ENCODE measurements around the gene CELF1.
A peak's percentile ranks its signal among the peaks of the same experiment; 100 is the strongest.

The CELF1 gene

DNA sequence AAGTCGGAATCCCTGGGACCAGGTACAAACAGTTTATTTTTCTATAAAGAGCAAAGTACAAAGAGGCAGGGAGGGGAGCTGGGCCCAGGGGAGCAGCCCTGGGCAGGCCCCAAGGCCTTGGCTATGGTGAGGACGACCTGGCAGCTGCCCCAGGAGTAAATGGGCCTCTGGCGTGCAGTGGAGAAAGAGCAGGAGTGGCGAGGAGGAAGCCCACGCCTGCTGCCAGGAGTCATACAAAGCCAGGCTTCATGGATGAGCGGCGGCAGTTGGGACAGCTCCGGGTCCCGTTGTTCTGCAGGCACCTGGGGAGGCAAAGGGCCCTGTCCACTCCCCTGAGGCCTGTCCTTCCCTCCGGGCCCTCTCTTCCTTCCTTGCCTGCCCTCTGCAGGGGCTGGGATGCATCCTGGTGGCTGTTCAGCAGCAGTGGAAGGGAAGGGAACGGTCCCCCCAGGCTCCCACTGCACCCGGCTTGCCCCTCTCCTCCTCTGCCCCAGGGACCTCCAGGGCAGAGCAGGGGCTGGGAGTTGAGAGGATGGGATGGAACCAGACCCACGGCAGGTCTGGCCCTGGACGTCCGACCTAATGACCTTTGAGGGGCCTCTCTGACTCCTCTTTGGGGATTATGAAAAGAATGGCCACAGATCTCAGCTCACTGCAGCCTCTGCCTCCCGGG is 115.0 kb downstream of the CELF1 start:
- Histone ChIP-seq H2AFZ (ENCODE audit: low read depth, low read length) (no peak overlapping the region), H4K8ac (ENCODE audit: low read length) (peak overlapping the region; percentile 21), H3K23ac (ENCODE audit: low read length in 2 of 2) (no peak overlapping the region), H3K79me1 (replicated peaks; ENCODE audit: low read length, poor library complexity, severe bottlenecking) (no peaks in the 10 kb centered on the region), H3K27ac (ENCODE audit: low read length, poor library complexity, severe bottlenecking) (no peak overlapping the region), H2BK5ac (ENCODE audit: low read depth, low read length, poor library complexity, severe bottlenecking) (no peak overlapping the region), H3K36me3 (ENCODE audit: control insufficient read depth in 1 of 2, insufficient read depth in 2 of 2, low read depth in 1 of 2, low read length in 2 of 2) (peaks cover 0 to 27% of the 10 kb centered on the region in 2 experiments), H2AK5ac (ENCODE audit: low read length, severe bottlenecking) (no peak overlapping the region), H3K14ac (ENCODE audit: low read length in 2 of 2) (no peak overlapping the region), H2BK12ac (ENCODE audit: low read length in 2 of 2) (no peak overlapping the region), H3K18ac (ENCODE audit: low read depth in 1 of 2, low read length in 2 of 2) (no peak overlapping the region), H3K4me3 (ENCODE audit: insufficient read depth in 1 of 2, low read depth in 1 of 2, low read length in 2 of 2) (no peak overlapping the region), H3K27me3 (ENCODE audit: control insufficient read depth in 1 of 2, insufficient read depth in 1 of 2, low read length in 2 of 2) (no peaks in the 10 kb centered on the region), H3K4ac (ENCODE audit: low read depth in 1 of 2, low read length in 2 of 2) (peak overlapping the region in 1 of 2 experiments; percentile 43), H3K9ac (ENCODE audit: low read length) (no peak overlapping the region), H4K91ac (ENCODE audit: low read length) (no peak overlapping the region), H2BK120ac (ENCODE audit: low read depth, low read length) (no peak overlapping the region), H2BK15ac (ENCODE audit: low read depth, poor library complexity, severe bottlenecking) (no peak overlapping the region), H3K4me1 (ENCODE audit: control insufficient read depth, insufficient read depth, low read depth, low read length) (peaks cover 4% of the 10 kb centered on the region), H3K4me2 (ENCODE audit: low read length, poor library complexity, severe bottlenecking) (no peak overlapping the region), H3K9me3 (ENCODE audit: control insufficient read depth, low read length) (no peaks in the 10 kb centered on the region)
- WGBS = 81% methylated on average over 13 of the region's 16 CpGs
- DNase-seq = no peak

DNA sequence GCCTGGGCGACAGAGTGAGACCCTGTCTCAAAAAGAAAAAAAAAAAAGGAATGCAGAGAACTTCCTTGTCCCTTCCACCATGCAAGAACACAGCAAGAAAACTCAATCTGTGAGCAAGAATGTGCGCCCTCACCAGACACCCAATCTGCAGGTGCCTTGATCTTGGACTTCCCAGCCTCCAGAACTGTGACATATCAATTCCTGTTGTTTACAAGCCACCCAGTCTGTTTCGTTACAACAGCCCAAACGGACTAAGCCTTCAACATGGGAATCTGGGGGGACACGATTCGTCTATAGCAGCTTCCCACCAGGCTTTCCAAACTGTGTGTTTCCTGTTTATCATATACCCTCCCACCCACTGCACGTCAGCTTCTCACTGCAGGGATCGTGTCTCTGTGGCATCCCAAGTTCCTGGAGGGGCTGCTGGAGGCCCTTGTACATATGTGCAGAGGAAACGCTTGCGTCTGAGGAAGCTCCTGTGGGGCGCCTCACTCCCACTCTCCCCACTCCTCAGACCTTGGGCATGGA is 115.7 kb downstream of the CELF1 start:
- H3K4me2 ChIP-seq (ENCODE audit: low read length, poor library complexity, severe bottlenecking) = no peak overlapping the region
- H2BK5ac ChIP-seq (ENCODE audit: low read depth, low read length, poor library complexity, severe bottlenecking) = no peak overlapping the region
- H4K91ac ChIP-seq (ENCODE audit: low read length) = no peak overlapping the region
- no peak overlapping the region for H3K4me3 ChIP-seq (ENCODE audit: insufficient read depth in 1 of 2, low read depth in 1 of 2, low read length in 2 of 2)
- peaks cover 4% of the 10 kb centered on the region for H3K4me1 ChIP-seq (ENCODE audit: control insufficient read depth, insufficient read depth, low read depth, low read length)
- no peak overlapping the region for H2AK5ac ChIP-seq (ENCODE audit: low read length, severe bottlenecking)
- H2AFZ ChIP-seq (ENCODE audit: low read depth, low read length) = no peak overlapping the region
- no peak overlapping the region for H3K4ac ChIP-seq (ENCODE audit: low read depth in 1 of 2, low read length in 2 of 2)
- no peak for DNase-seq
- H3K79me1 ChIP-seq (replicated peaks; ENCODE audit: low read length, poor library complexity, severe bottlenecking) = no peaks in the 10 kb centered on the region
- no peak overlapping the region for H3K18ac ChIP-seq (ENCODE audit: low read depth in 1 of 2, low read length in 2 of 2)
- H3K9ac ChIP-seq (ENCODE audit: low read length) = no peak overlapping the region
- no peak overlapping the region for H2BK120ac ChIP-seq (ENCODE audit: low read depth, low read length)
- 79% methylated on average over 8 of the region's 11 CpGs for WGBS
- no peak overlapping the region for H3K27ac ChIP-seq (ENCODE audit: low read length, poor library complexity, severe bottlenecking)
- no peak overlapping the region for H3K14ac ChIP-seq (ENCODE audit: low read length in 2 of 2)
- no peak overlapping the region for H4K8ac ChIP-seq (ENCODE audit: low read length)
- H3K9me3 ChIP-seq (ENCODE audit: control insufficient read depth, low read length) = no peaks in the 10 kb centered on the region
- H3K23ac ChIP-seq (ENCODE audit: low read length in 2 of 2) = no peak overlapping the region
- no peak overlapping the region for H2BK15ac ChIP-seq (ENCODE audit: low read depth, poor library complexity, severe bottlenecking)
- no peak overlapping the region for H2BK12ac ChIP-seq (ENCODE audit: low read length in 2 of 2)
- peaks cover 0 to 21% of the 10 kb centered on the region in 2 experiments for H3K36me3 ChIP-seq (ENCODE audit: control insufficient read depth in 1 of 2, insufficient read depth in 2 of 2, low read depth in 1 of 2, low read length in 2 of 2)
- H3K27me3 ChIP-seq (ENCODE audit: control insufficient read depth in 1 of 2, insufficient read depth in 1 of 2, low read length in 2 of 2) = no peaks in the 10 kb centered on the region

DNA sequence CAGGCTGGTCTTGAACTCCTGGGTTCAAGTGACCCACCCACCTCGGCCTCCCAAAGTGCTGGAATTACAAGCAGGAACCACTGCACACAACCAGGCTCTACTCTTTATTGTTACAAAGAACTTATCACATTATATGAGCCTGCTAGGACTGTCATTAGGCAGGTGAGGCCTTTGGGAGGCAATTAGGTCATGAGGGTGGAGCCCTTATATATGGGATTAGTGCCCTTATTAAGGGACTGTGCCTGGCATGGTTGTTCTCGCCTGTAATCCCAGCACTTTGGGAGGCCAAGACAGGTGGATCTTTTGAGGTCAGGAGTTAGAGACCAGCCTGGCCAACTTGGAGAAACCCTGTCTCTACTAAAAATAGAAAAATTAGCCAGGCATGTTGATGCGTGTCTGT is 116.2 kb downstream of the CELF1 start:
- no peak overlapping the region for H2BK5ac ChIP-seq (ENCODE audit: low read depth, low read length, poor library complexity, severe bottlenecking)
- peaks cover 4% of the 10 kb centered on the region for H3K4me1 ChIP-seq (ENCODE audit: control insufficient read depth, insufficient read depth, low read depth, low read length)
- H3K79me1 ChIP-seq (replicated peaks; ENCODE audit: low read length, poor library complexity, severe bottlenecking) = no peaks in the 10 kb centered on the region
- H3K23ac ChIP-seq (ENCODE audit: low read length in 2 of 2) = no peak overlapping the region
- DNase-seq = no peak
- H3K14ac ChIP-seq (ENCODE audit: low read length in 2 of 2) = no peak overlapping the region
- H2BK12ac ChIP-seq (ENCODE audit: low read length in 2 of 2) = no peak overlapping the region
- H3K9me3 ChIP-seq (ENCODE audit: control insufficient read depth, low read length) = no peaks in the 10 kb centered on the region
- H2AK5ac ChIP-seq (ENCODE audit: low read length, severe bottlenecking) = no peak overlapping the region
- H3K27ac ChIP-seq (ENCODE audit: low read length, poor library complexity, severe bottlenecking) = no peak overlapping the region
- H2AFZ ChIP-seq (ENCODE audit: low read depth, low read length) = no peak overlapping the region
- H3K4me3 ChIP-seq (ENCODE audit: insufficient read depth in 1 of 2, low read depth in 1 of 2, low read length in 2 of 2) = no peak overlapping the region
- no peak overlapping the region for H4K8ac ChIP-seq (ENCODE audit: low read length)
- no peak overlapping the region for H3K4me2 ChIP-seq (ENCODE audit: low read length, poor library complexity, severe bottlenecking)
- WGBS = 97% methylated on average over 3 of the region's 3 CpGs
- no peak overlapping the region for H3K9ac ChIP-seq (ENCODE audit: low read length)
- peaks cover 0 to 16% of the 10 kb centered on the region in 2 experiments for H3K36me3 ChIP-seq (ENCODE audit: control insufficient read depth in 1 of 2, insufficient read depth in 2 of 2, low read depth in 1 of 2, low read length in 2 of 2)
- no peak overlapping the region for H4K91ac ChIP-seq (ENCODE audit: low read length)
- no peak overlapping the region for H2BK120ac ChIP-seq (ENCODE audit: low read depth, low read length)
- no peak overlapping the region for H3K18ac ChIP-seq (ENCODE audit: low read depth in 1 of 2, low read length in 2 of 2)
- H3K4ac ChIP-seq (ENCODE audit: low read depth in 1 of 2, low read length in 2 of 2) = no peak overlapping the region
- no peaks in the 10 kb centered on the region for H3K27me3 ChIP-seq (ENCODE audit: control insufficient read depth in 1 of 2, insufficient read depth in 1 of 2, low read length in 2 of 2)
- no peak overlapping the region for H2BK15ac ChIP-seq (ENCODE audit: low read depth, poor library complexity, severe bottlenecking)

DNA sequence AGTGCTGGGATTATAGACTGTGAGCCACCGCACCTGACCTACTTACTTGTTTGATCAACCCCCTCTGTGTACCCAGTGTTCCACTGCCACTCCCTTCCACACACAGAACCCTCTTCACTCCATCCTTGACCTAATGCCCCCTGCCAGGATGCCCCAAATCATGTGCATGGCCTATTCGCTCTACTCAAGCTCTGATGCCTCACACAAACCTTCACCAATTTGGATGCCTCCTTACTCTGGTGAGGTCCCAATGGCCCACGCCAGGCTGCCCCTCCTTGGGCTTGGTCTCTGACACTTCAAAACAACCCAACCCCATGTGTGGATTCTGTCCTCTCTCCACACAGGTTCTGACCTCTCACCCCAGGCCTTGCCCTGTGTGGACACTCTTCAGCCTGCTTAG is 117.2 kb downstream of the CELF1 start:
- Histone ChIP-seq H3K79me1 (replicated peaks; ENCODE audit: low read length, poor library complexity, severe bottlenecking) (no peaks in the 10 kb centered on the region), H2BK5ac (ENCODE audit: low read depth, low read length, poor library complexity, severe bottlenecking) (no peak overlapping the region), H3K14ac (ENCODE audit: low read length in 2 of 2) (no peak overlapping the region), H3K4me3 (ENCODE audit: insufficient read depth in 1 of 2, low read depth in 1 of 2, low read length in 2 of 2) (no peak overlapping the region), H2BK15ac (ENCODE audit: low read depth, poor library complexity, severe bottlenecking) (no peak overlapping the region), H3K4me2 (ENCODE audit: low read length, poor library complexity, severe bottlenecking) (no peak overlapping the region), H3K18ac (ENCODE audit: low read depth in 1 of 2, low read length in 2 of 2) (no peak overlapping the region), H3K23ac (ENCODE audit: low read length in 2 of 2) (no peak overlapping the region), H3K27me3 (ENCODE audit: control insufficient read depth in 1 of 2, insufficient read depth in 1 of 2, low read length in 2 of 2) (no peaks in the 10 kb centered on the region), H3K4ac (ENCODE audit: low read depth in 1 of 2, low read length in 2 of 2) (no peak overlapping the region), H2AK5ac (ENCODE audit: low read length, severe bottlenecking) (no peak overlapping the region), H3K36me3 (ENCODE audit: control insufficient read depth in 1 of 2, insufficient read depth in 2 of 2, low read depth in 1 of 2, low read length in 2 of 2) (peaks cover 0 to 7% of the 10 kb centered on the region in 2 experiments), H2BK12ac (ENCODE audit: low read length in 2 of 2) (no peak overlapping the region), H3K4me1 (ENCODE audit: control insufficient read depth, insufficient read depth, low read depth, low read length) (peaks cover 4% of the 10 kb centered on the region), H2BK120ac (ENCODE audit: low read depth, low read length) (no peak overlapping the region), H3K9ac (ENCODE audit: low read length) (no peak overlapping the region), H2AFZ (ENCODE audit: low read depth, low read length) (no peak overlapping the region), H4K91ac (ENCODE audit: low read length) (no peak overlapping the region), H3K27ac (ENCODE audit: low read length, poor library complexity, severe bottlenecking) (no peak overlapping the region), H3K9me3 (ENCODE audit: control insufficient read depth, low read length) (no peaks in the 10 kb centered on the region), H4K8ac (ENCODE audit: low read length) (no peak overlapping the region)
- no peak for DNase-seq
- 94% methylated on average over 3 of the region's 3 CpGs for WGBS

All from mesenchymal stem cell (in vitro differentiated cells and primary cell).